ENCODE results near the gene DGKE.

The DGKE gene

DNA sequence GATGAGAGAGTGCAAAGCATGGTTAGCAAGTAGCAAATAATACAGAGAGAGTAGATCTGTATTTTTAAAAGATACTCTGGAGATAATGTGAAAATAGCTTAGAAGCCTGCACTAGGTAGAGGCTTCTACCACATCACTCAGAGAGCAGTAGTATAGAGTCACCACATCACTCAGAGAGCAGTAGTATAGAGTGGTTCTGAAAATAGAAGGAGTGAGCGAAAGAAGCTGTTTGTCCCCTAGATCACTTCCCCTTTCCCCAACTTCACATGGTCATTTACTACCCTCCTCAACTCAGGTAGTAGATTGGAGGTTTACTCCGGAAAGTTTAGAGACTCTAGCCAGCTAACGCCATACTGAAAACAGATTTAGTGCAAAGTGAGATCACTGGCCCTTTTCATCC lies 17.1 kb downstream of the DGKE start:
- no peak for DNase-seq

DNA sequence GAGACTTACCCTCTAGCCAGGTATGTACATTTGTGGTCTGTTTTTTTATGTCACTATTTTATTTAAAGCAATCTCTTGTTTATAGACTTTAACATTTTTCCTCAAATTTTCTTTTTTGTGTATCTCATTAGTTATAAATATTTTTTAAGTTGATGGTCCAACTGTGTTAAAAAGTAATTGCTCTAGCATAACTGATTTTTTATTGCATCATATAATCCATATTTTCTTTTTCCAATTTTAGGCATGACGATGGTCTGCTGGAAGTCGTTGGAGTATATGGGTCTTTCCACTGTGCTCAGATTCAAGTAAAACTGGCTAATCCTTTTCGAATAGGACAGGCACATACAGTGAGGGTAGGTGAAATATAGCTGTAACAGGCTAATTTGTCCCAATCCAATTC lies 27.9 kb downstream of the DGKE start:
- no peak for DNase-seq

DNA sequence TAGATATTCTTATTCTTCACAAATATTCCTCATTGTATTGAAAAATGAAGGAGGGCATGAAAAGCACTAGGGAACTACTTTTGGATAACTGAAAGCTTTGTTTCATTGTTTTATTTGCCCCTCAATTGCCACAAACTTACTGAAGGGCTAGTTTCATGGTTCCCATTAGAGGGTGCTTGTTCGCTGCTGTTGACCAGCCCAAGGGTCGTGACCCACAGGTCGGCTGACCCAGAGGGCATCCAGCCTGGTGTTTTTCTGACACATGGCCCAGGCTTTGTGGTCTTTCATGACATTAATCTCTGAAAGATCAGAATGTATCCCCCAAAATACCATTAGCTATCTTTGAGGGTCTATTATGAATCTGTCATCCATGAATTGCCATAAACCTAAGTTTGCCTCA lies 30.0 kb downstream of the DGKE start:
- DNase-seq = no peak

DNA sequence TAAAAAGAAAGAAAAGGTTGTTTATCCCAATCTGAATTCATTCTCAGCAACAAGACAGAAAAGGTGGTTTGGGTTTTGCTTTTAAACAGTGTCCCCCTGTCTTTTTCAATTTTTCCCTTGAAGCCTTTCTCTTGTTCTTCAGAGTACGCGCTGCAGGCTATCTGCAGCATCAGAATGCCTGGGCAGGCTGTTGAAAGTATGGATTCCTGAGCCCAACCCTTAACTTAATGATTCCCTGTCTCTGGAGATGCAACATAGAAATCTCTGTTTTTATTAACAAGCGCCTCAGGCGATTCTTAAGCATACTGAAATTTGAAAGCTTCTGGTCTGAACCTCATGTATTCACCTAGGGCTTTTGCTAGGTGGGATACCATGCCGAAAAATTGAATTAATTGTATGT lies 32.1 kb downstream of the DGKE start:
- DNase-seq = no peak

DNA sequence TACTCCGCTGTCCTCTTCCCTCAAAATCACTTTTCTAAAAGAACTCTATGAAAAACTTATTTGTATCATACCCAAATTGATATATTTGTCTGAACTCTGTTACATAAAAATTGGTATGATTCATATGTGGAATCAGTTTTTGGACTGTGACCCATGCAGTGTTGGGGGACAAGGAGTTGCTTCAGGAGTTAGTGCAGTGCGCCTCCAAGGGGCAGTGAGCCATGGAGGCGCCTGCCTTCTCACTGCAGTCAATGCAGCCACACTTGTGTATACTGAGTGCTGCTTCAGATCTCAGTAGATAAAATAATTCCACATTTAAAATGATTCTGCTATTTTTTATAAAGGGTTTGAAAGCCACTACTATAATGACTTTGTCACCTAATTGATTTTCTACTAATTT lies 32.5 kb downstream of the DGKE start:
- no peak for DNase-seq

DNA sequence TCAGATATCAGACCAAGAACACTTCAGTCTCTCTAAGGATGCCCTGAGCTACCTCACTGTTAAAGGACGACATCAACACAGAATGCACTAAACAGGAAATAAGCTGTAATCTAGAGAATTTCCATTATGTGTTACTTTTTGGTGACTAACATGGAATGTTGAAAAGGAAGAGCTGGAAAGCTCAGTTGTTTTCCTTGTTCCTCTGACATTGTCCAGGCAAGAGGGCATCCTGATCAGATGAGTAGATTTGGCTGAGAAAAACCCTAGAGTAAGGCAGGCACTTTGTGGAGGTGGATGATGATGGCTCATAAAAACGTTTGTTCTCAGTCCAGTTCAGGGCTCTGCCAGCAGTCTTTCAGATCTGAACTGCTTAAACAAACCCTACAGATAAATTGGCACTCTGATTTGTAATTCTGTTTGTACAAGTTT lies 34.0 kb downstream of the DGKE start:
- no peak for DNase-seq

DNA sequence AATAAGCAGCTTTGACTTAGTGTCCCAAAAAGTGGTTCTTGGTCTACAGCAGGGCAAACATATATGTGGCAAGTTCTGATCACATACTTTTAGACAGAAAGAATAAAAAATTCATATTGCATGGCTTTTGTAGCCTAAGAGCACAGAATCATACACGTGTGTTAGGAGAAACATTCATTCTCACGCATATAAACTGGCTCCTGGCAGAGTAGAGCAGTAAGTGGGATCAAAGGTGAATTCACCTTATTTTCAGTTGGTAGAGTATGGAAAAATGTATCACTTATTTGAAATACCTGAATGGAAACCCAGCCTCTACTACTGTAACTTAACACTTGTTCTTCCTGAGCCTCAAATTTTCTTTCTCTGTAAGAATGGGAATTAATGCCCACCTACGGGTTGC lies 34.8 kb downstream of the DGKE start:
- no peak for DNase-seq

DNA sequence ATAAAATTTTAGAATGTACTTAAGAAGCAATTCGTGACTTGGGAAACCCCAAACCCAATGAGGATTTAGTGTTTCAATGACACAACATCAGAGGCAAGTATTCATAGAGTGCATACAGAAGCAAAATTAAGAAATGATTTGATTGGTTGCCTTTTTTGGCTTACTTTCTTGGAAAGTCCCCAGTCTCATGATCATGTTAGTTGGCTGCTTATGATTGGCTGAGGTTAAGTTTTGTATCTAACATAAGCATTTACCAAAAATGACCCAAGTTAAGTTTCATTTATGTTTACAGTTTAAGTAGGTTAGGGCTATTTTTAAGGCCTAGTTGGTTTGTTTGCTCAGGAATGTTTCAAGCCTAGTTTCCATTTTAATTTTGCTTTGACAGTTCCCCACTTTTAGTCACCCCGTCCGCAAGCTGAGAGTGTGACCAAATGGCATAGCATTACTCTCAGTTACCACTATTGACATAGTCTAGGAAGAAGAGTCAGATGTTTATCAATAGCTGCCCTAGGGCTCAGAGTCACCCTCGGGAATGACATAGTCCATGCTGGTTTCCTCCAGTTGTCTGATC lies 36.2 kb downstream of the DGKE start:
- DNase-seq = no peak

DNA sequence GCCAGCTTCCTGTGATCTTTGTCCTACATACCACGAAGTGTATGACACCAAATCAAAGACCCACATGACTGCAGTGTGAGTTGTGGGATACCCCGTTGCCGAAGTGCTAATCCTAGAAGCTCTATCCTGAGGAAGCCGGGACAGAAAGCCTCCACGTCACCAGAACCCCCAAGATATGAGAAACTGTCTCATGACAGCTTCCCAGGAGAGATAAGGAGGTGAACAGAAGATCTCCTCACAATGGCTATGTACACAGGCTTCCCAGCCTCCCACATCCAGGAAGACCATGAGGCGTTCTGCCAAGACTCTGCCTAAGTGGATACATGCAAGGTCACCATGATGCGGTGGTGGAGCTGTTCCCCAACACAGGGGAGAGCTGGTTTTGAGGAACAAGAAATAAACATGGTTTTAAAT lies 42.8 kb downstream of the DGKE start:
- no peak for DNase-seq

DNA sequence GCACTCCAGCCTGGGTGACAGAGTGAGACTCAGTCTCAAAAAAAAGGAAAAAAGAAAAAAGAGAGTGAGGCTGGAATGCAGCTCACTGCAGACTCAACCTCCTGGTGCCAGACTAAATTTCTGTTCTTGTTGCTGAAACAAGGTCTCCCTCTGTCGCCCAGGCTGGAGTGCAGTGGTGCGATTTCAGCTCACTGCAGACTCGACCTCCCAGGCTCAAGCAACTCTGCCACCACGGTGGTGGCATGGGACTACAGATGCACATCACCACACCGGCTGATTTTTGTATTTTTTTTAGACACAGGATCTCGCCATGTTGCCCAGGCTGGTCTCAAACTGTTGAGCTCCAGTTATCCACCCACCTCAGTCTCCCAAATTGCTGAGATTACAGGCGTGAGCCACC lies 45.3 kb downstream of the DGKE start:
- no peak for DNase-seq

DNA sequence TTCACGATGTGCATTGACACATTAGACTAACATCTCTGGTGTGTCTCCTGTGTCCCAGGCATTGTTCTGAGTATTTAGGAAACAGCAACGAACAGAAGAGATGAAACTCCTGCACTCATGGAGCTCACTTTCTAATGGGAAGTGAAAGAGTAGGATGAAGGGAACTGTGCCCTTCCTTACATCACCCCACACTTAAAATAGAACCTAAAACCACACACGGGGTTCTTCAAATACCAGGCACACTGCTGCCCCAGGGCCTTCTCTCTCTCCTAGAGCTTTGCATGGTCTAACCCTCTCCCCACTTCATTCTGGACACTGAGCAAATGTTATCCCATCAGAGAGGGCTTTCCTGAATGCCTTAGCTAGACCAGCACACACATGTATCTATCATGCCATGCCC lies 46.2 kb downstream of the DGKE start:
- DNase-seq = no peak

DNA sequence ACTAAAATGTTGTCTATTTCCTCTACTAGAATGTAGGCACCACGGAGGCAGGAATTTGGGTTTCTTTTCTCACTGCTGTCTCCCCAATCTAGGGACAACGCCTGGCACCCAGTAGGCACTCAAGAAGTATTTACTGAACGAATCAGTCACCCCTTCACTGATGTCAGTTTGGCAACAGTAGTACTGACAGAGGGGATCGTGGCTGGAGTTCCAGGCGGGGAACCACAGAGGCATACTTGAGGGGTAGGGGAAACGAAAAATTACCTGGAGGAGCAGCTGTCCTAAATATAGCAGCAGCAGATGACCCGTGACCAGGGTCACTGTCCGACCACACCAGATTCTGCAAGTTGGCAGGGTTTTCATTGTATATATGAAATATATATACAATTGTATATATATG lies 46.6 kb downstream of the DGKE start:
- no peak for DNase-seq

DNA sequence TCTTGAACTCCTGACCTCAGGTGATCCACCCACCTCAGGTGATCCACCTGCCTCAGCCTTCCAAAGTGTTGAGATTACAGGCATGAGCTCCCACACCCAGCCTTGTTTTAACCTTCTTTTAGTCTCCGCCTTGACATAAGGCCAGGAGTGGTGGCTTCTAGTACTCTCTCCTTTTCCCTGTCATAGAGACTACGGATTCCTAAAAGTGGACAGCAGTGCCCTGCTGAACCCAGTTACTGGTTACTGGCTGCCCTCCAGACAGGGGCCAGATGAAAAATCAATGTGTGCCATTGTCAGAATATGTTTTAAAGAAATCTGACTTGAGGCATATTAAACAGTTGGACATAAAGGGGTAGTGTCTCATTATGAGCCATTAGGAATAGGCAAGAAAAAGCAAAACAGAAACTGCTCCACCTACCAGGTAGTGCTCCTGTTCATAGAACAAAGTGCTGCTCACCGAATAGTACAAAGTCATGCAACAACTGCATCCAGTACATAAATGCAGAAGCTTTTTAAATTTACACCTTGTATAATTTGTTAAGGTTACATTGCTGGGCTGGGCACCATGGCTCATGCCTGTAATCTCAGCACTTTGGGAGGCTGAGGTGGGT lies 47.8 kb downstream of the DGKE start:
- no peak for DNase-seq

DNA sequence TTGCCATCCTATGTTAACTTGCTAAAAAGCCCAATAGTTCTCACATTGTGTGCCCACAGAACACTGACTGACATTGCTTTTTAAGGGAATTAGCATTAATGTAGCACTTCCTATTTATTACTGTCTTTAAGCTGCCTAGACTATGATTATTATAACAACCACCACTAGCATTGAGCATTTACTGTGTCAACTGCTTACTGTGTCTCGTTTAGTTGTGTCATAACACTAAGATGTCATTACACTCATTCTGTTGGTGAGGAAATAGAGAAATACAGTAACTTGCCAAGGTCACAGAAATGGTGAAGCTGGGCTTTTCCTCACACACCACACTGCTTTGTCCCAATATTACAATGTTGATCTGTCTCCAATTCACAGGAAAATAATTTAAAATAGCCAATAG lies 49.7 kb downstream of the DGKE start:
- no peak for DNase-seq

DNA sequence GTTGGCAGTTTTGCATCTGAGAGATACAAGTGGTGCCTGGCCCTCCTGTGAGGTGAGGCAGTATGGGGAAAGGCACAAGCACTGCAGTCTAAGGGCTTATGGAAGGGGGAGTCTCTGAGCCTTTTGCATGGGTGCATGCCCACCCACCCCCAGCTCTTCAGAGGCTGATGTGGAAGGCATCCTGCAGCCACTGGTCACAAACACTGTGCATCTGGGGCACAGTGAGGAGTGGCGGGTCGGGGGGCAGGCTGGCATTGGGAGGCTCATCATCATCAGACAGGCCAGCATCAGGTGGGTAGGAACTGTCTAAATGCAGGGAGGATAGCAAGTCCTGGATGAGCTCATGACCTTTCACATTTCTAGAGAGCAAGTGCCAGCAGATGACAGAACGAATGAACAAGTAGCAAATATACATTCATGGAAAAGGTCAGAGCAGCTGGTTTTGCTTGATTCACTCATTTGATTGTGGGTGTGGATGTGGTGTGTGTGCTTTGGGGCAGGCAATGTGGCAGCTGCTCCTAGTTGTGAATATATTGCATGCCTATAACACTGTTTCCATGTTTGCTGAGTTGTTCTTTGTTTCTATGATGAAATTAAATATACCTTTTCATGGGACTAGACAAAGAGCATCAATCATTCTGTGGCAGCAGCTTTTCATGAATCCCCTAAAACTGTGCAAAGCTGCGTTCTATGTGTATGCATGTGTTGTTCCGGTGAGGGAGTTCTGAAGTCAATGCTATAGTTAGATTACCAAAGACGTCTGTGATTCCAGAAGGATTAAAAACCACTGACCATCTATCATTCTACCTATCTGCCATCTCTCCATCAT lies 50.7 kb downstream of the DGKE start:
- no peak for DNase-seq

DNA sequence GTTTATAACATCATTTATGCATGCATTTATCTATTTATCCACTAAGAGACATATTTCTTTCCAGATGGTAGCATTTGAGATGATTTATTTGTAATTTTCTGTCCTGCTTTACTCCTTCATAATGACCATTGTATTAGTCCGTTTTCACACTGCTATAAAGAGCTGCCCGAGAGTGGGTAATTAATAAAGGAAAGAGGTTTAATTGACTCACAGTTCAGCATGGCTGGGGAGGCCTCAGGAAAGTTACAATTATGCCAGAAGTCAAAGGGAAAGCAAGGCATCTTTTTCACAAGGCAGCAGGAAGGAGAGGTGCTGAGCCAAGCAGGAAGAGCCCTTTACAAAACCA lies 51.3 kb downstream of the DGKE start:
- DNase-seq = no peak

DNA sequence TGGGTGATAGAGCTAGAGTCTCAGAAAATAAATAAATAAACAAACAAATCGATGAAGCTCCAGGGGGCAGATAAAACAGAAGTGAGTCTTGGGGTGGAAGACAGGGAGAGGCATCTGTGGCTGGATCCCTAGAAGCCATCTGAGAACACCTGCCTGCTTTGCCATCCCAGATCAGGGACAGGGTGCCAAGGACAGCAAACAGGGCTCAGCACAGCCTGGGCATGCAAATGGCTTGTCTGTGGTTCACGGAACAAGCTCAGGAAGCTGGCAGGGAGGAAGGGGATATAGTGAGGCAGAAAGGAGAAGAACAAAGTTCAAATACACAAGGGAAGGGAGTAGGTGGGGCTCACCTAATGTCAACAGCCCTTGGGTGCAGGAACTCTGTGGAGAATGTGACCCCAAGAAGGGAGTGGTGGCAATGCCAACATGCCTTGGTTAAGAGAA lies 52.4 kb downstream of the DGKE start:
- no peak for DNase-seq

DNA sequence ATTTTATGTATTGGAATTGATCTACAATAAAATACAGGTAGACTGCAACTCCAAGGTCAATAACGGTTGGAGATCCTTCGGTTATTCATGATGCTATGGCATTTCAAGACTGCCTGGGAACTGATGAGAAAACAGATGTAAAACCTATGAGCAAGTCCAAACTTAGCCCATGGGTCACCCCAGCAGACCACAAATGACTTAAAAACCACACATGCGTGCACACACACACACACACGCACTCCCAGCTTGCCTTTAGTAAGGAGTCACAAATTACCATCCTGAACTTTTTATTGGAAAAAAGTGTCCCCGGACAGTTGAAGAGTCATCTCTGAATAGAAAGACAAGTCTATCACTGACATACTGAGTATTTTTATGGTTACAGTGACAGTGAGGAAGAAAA lies 53.2 kb downstream of the DGKE start:
- no peak for DNase-seq

DNA sequence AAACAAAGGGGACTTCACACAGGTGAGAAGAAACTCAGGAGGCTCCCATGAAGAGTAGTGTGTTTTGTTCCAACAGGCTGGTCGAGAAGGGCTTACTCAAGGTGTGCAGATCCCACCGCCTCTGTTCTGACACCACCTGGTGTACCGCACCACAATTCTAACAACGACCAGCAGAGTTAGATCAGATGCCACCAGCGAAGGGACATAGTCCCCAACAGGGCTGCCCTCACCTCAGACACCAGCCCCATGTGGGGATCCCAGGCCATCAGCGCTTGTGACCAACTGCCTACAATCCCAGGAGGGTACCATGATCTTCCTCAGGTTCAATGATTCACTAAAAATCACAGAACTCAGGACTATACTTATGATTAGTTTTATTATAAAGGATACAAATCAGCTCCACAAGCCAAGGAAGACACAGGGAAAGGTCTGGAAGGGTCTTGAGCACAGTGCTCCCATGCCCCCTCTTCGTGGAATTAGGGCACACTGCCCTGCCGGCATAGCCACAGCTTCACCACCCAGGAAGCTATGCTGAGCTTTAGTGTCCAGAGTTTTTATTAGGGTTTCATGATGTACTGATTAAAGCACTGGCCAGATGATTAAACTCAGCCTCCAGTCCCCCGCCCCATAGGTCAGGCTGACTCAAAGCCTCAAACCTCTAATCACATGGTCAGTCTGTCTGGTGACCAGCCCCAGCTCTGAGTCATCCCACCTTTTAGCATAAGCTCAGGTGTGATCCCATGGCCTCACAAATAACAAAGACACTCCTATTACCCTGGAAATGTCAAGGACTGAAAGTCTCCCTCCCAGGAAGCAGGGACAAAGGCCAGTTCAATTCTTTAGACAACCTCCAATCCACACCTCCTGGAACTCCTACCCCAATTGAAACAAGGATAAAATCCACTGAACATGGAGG lies 53.9 kb downstream of the DGKE start:
- no peak for DNase-seq

DNA sequence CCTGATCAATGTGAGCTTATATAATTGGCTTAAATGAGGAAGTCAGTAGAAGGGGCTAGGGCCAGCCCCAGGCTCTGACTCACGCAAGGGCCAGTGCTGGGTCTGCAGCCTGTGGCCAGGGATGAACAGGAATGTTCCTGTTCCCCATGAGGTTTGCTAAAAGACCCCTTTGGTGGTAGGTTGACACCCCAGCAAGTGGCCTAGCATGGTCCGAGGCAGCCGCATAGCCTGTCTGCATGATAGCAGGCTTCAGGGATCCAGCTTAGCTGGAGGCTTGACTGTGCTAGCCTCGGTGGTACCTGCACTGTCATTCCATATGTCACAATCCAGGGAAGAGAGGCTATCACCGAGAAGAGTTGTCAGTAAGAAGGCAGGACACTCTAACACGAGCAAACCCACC lies 56.4 kb downstream of the DGKE start:
- DNase-seq = no peak

DNA sequence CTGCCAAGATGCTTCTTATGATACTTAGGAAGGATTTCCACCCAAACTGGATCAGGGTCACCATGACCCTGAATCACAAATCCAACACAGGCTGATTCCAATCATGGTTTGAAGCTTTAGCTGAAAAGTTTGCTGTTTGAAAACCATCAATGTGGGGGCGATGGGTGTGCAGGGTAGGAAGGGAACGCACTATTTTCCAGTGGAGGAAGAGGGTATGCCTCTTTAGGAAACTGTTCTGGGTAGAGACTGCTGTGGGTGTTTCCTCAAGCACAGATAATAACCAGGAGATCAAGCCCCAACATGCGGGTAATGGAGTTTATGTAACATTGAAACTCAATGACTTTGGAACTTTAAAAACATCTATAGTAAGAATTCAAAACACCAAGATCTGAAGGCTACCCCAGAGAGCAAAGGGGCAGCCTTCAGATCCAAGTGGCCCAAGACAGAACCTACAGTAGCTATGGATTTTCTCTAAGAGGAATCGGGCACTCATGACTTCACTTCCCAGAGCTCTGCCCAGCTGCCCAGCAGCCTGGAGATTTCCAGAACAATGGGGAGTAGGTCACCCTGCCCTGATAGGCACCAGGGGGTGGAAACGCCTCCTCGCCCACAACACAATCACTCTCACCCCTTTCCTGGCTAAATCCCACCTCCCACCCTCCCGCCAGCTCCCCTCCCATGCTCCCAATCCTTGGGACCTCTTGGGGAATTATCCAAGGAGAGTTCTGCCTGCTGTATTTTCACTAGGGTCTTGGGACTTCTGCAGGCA lies 57.1 kb downstream of the DGKE start:
- DNase-seq = no peak

DNA sequence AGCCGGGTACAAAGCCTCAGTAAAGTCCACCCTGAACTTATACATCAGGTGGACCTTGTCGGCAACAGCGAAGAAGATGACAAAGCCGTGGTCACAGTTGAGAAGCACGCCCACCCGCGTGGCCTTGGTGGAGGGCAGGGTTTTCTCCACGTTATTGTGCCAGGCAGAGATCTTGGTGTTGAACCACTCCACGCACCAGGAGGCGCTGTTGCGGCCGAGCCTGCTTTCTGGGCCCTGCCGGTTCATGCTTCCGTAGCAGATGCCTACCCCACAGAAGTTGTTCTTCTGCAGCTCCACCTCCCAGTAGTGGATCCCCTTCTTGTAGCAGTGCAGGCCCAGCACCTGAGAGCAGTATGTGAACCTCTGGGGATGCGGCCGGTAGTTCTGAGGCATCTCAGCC lies 57.8 kb downstream of the DGKE start:
- no peak for DNase-seq

DNA sequence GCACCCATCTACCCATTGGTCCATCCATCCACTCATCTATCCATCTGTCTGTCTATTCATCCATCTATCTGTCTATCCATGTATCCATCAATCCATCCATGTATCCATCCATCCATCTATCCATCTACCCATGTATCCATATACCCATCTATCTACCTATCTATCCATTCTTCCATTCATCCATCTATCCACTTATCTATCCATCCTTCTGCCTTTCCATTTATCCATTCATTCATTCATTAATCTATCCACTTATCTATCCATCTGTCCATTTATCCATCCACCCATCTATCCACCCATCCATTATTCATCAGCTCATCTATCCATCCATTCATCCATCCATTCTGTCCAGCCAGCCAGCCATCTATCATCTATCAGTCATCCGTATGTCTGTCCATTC lies 58.4 kb downstream of the DGKE start:
- no peak for DNase-seq
